ENCODE data around the gene GSC2.

- TF ChIP-seq CTCF (IDR thresholded peaks at IDR 0.05) (no peak), POLR2A (IDR thresholded peaks at IDR 0.05) (no peak)
Measured at GRCh38 chr22:19111140-19111539, 39.0 kb downstream of the GSC2 start.

All from right lobe of liver (tissue), 4 donors.